Measurements from ENCODE around the gene ELAPOR1. TPM values are rescaled to one million over a fixed set of nuclear protein-coding genes. Genes with fewer than 3 reads are reported as not detected.

ELAPOR1 gene
- total and polyA plus RNA-seq, 9 of the 15 experiments (the other 6 are each of a cell fraction or from before 2014, with no cell fraction given) = 0.07 to 1.2 (median 0.18) TPM

- TF ChIP-seq ARID3A (IDR thresholded peaks at IDR 0.05; ENCODE audit: borderline replicate concordance, low read depth, low read length) (no peak; the same call in 1 of the 2 replicates), STAT5B (CRISPR knock-in tag; IDR thresholded peaks at IDR 0.05) (no peak), HLTF (IDR thresholded peaks at IDR 0.05) (peak; percentile 94), NR2C2 (CRISPR knock-in tag; IDR thresholded peaks at IDR 0.05) (peak; percentile 84; the same call in 1 of the 2 replicates), NR2C2 (tag; IDR thresholded peaks at IDR 0.05) (peak; percentile 85), ZNF12 (CRISPR knock-in tag; IDR thresholded peaks at IDR 0.05) (no peak), SMAD1 (IDR thresholded peaks at IDR 0.05; ENCODE audit: low read depth, low read length, partially characterized antibody) (peak; percentile 97), POLR3G (IDR thresholded peaks at IDR 0.05; ENCODE audit: extremely low read depth, insufficient read length, insufficient replicate concordance) (no peak), STAG1 (CRISPR knock-in tag; IDR thresholded peaks at IDR 0.05; ENCODE audit: borderline replicate concordance) (peak; percentile 51; the same call in 1 of the 2 replicates), GTF2A2 (tag; IDR thresholded peaks at IDR 0.05) (peak; percentile 92), SMAD3 (CRISPR knock-in tag; conservative IDR thresholded peaks at IDR 0.05) (peak; percentile 35; the same call in 1 of the 2 replicates), ZNF3 (CRISPR knock-in tag; IDR thresholded peaks at IDR 0.05) (no peak), ZNF140 (CRISPR knock-in tag; IDR thresholded peaks at IDR 0.05) (no peak), HDAC3 (IDR thresholded peaks at IDR 0.05; ENCODE audit: borderline replicate concordance, partially characterized antibody) (peak; percentile 75), DIDO1 (tag; IDR thresholded peaks at IDR 0.05; ENCODE audit: low read depth) (peak; percentile 81), CHCHD3 (CRISPR knock-in tag; IDR thresholded peaks at IDR 0.05) (peak; percentile 97), JUNB (CRISPR knock-in tag; conservative IDR thresholded peaks at IDR 0.05) (no peak), RCOR1 (IDR thresholded peaks at IDR 0.05; ENCODE audit: borderline replicate concordance in 1 of 2, low read depth in 2 of 2, low read length in 2 of 2) (peak; percentile 35 to 90; a peak in 3 of 4 replicates), SP2 (IDR thresholded peaks at IDR 0.05; ENCODE audit: extremely low read depth, low read depth, low read length, poor library complexity, severe bottlenecking) (peak; percentile 97), DDX20 (tag; IDR thresholded peaks at IDR 0.05; ENCODE audit: low read depth) (no peak), ADNP (tag; IDR thresholded peaks at IDR 0.05) (no peak), ZNF436 (CRISPR knock-in tag; IDR thresholded peaks at IDR 0.05) (peak; percentile 86), FUS (optimal IDR thresholded peaks at IDR 0.05; ENCODE audit: low read depth, low read length) (peak; percentile 96), MCM3 (IDR thresholded peaks at IDR 0.05) (no peak), ARHGAP35 (IDR thresholded peaks at IDR 0.05; ENCODE audit: partially characterized antibody) (peak; percentile 57)
- TF ChIP-seq, protein P1, sequence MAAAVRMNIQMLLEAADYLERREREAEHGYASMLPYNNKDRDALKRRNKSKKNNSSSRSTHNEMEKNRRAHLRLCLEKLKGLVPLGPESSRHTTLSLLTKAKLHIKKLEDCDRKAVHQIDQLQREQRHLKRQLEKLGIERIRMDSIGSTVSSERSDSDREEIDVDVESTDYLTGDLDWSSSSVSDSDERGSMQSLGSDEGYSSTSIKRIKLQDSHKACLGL (CRISPR knock-in tag; IDR thresholded peaks at IDR 0.05; ENCODE audit: borderline replicate concordance, poor library complexity, severe bottlenecking) = peak; percentile 14
- TF ChIP-seq, protein P2, sequence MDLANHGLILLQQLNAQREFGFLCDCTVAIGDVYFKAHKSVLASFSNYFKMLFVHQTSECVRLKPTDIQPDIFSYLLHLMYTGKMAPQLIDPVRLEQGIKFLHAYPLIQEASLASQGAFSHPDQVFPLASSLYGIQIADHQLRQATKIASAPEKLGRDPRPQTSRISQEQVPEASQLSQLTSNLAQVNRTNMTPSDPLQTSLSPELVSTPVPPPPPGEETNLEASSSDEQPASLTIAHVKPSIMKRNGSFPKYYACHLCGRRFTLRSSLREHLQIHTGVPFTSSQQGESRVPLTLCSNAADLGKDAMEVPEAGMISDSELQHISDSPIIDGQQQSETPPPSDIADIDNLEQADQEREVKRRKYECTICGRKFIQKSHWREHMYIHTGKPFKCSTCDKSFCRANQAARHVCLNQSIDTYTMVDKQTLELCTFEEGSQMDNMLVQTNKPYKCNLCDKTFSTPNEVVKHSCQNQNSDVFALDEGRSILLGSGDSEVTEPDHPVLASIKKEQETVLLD (IDR thresholded peaks at IDR 0.05) = peak; percentile 76
Measured at GRCh38 chr1:109099938-109100773, 13.8 kb upstream of the ELAPOR1 start (continued).

Measured in K562 (cell line).